HEK293 (cell line): Measurements from ENCODE around the gene DLGAP3.

Experiments
- CTCF ChIA-PET: fragments of 350-600 bp; formaldehyde crosslinking; extraction: SDS; loops from one replicate; lab custom pipeline; 2021; ENCODE audit warnings: antibody characterized with exemption; lab: Yijun Ruan, JAX
- POLR2A ChIA-PET: fragments of 300-600 bp; formaldehyde crosslinking; extraction: SDS; loops from one replicate; lab custom pipeline; 2020; ENCODE audit warnings: antibody characterized with exemption, inconsistent platforms; lab: Yijun Ruan, JAX
- H3K27ac ChIP-seq: fragments of 200-500 bp; sonication (Bioruptor generic); 2 replicates; pipeline ENCODE4 v1.5.1; 2014; ENCODE audit warnings: low read depth, low read length, control low read depth, inconsistent platforms; ENCODE audit errors: extremely low read depth
- H3K36me3 ChIP-seq, 2 experiments: fragments of 200-500 bp in 1 of 2; sonication (Bioruptor generic) in 1 of 2; 1 replicate in 1 of 2; 2 replicates in 1 of 2; pipeline ENCODE4 v1.5.1; 2014 to 2017; ENCODE audit warnings: inconsistent platforms in 2 of 2, low read length in 2 of 2; ENCODE audit not compliant: control insufficient read depth in 2 of 2, insufficient read depth in 1 of 2
- H3K4me1 ChIP-seq: fragments of 200-500 bp; sonication (Bioruptor generic); 2 replicates; pipeline ENCODE4 v1.5.1; 2014; ENCODE audit warnings: mild to moderate bottlenecking, low read length, inconsistent platforms; ENCODE audit not compliant: control insufficient read depth, insufficient read depth
- H3K4me3 ChIP-seq: 2 replicates; pipeline ENCODE4 v1.5.1; 2011; ENCODE audit warnings: low read depth, mild to moderate bottlenecking, control low read depth, low read length, moderate library complexity
- H3K9me3 ChIP-seq: fragments of 200-500 bp; sonication (Bioruptor generic); 2 replicates; pipeline ENCODE4 v1.5.1; 2014; ENCODE audit warnings: low read depth, low read length, inconsistent platforms; ENCODE audit not compliant: control insufficient read depth, insufficient read depth
- BCL11B ChIP-seq: fragments of 450-650 bp; formaldehyde crosslinking; IDR thresholded peaks from 2 replicates; pipeline ENCODE4 v1.5.1; 2016; ENCODE audit warnings: low read depth, missing biosample characterization, missing genetic modification characterization
- BCL6B ChIP-seq: fragments of 450-650 bp; formaldehyde crosslinking; IDR thresholded peaks from 2 replicates; pipeline ENCODE4 v1.5.1; 2017; ENCODE audit warnings: missing biosample characterization, missing genetic modification characterization
- EGR2 ChIP-seq: fragments of 450-650 bp; formaldehyde crosslinking; IDR thresholded peaks from 2 replicates; pipeline ENCODE4 v1.5.1; 2016; ENCODE audit warnings: low read depth, missing biosample characterization, missing genetic modification characterization
- FEZF1 ChIP-seq: fragments of 450-650 bp; formaldehyde crosslinking; IDR thresholded peaks from 2 replicates; pipeline ENCODE4 v1.5.1; 2016; ENCODE audit warnings: missing biosample characterization, missing genetic modification characterization
- KLF8 ChIP-seq: fragments of 450-650 bp; formaldehyde crosslinking; IDR thresholded peaks from 2 replicates; pipeline ENCODE4 v1.5.1; 2016; ENCODE audit warnings: missing biosample characterization, missing genetic modification characterization
- OSR2 ChIP-seq: fragments of 450-650 bp; formaldehyde crosslinking; IDR thresholded peaks from 2 replicates; pipeline ENCODE4 v1.5.1; 2016; ENCODE audit warnings: missing biosample characterization, missing genetic modification characterization
- TRIM28 ChIP-seq: IDR thresholded peaks from 2 replicates; pipeline ENCODE4 v1.6.1; 2011; ENCODE audit warnings: low read length, control low read depth, borderline replicate concordance
- ZBTB1 ChIP-seq: fragments of 450-650 bp; formaldehyde crosslinking; IDR thresholded peaks from 2 replicates; pipeline ENCODE4 v1.5.1; 2016; ENCODE audit warnings: missing biosample characterization, missing genetic modification characterization
- ZFHX2 ChIP-seq: fragments of 450-650 bp; formaldehyde crosslinking; conservative IDR thresholded peaks from 2 replicates; pipeline ENCODE4 v1.5.1; 2016; ENCODE audit warnings: missing biosample characterization, missing genetic modification characterization
- ZNF138 ChIP-seq: fragments of 450-650 bp; formaldehyde crosslinking; IDR thresholded peaks from 2 replicates; pipeline ENCODE4 v1.5.1; 2016; ENCODE audit warnings: missing biosample characterization, missing genetic modification characterization, borderline replicate concordance
- ZNF174 ChIP-seq: fragments of 450-650 bp; formaldehyde crosslinking; IDR thresholded peaks from 2 replicates; pipeline ENCODE4 v1.5.0; 2017; ENCODE audit warnings: missing biosample characterization, mild to moderate bottlenecking, missing genetic modification characterization
- ZNF311 ChIP-seq: fragments of 450-650 bp; formaldehyde crosslinking; IDR thresholded peaks from 2 replicates; pipeline ENCODE4 v1.5.1; 2017; ENCODE audit warnings: missing biosample characterization, missing genetic modification characterization, borderline replicate concordance
- ZNF366 ChIP-seq: fragments of 450-650 bp; formaldehyde crosslinking; conservative IDR thresholded peaks from 2 replicates; pipeline ENCODE4 v1.5.1; 2016; ENCODE audit warnings: missing biosample characterization, missing genetic modification characterization
- ZNF391 ChIP-seq: fragments of 450-650 bp; formaldehyde crosslinking; IDR thresholded peaks from 2 replicates; pipeline ENCODE4 v1.5.1; 2016; ENCODE audit warnings: low read depth, missing biosample characterization, missing genetic modification characterization, borderline replicate concordance
- ZNF423 ChIP-seq: fragments of 450-650 bp; formaldehyde crosslinking; IDR thresholded peaks from 2 replicates; pipeline ENCODE4 v1.5.1; 2016; ENCODE audit warnings: missing biosample characterization, missing genetic modification characterization
- ZNF48 ChIP-seq: fragments of 450-650 bp; formaldehyde crosslinking; IDR thresholded peaks from 2 replicates; pipeline ENCODE4 v1.5.1; 2016; ENCODE audit warnings: missing biosample characterization, missing genetic modification characterization
- ZNF529 ChIP-seq: fragments of 450-650 bp; formaldehyde crosslinking; IDR thresholded peaks from 2 replicates; pipeline ENCODE4 v1.5.1; 2017; ENCODE audit warnings: missing genetic modification characterization, missing biosample characterization; ENCODE audit not compliant: insufficient replicate concordance
- ZNF530 ChIP-seq: fragments of 450-650 bp; formaldehyde crosslinking; IDR thresholded peaks from 2 replicates; pipeline ENCODE4 v1.5.1; 2016; ENCODE audit warnings: low read depth, missing biosample characterization, missing genetic modification characterization
- ZNF549 ChIP-seq: fragments of 450-650 bp; IDR thresholded peaks from 2 replicates; pipeline ENCODE4 v1.5.1; 2018; ENCODE audit warnings: missing biosample characterization, missing genetic modification characterization, mild to moderate bottlenecking, inconsistent platforms, moderate library complexity
- ZNF560 ChIP-seq: fragments of 450-650 bp; formaldehyde crosslinking; IDR thresholded peaks from 2 replicates; pipeline ENCODE4 v1.5.1; 2017; ENCODE audit warnings: missing biosample characterization, missing genetic modification characterization, borderline replicate concordance
- ZNF585B ChIP-seq: fragments of 450-650 bp; formaldehyde crosslinking; IDR thresholded peaks from 2 replicates; pipeline ENCODE4 v1.5.1; 2016; ENCODE audit warnings: missing biosample characterization, missing genetic modification characterization
- ZNF670 ChIP-seq: fragments of 450-650 bp; formaldehyde crosslinking; IDR thresholded peaks from 2 replicates; pipeline ENCODE4 v1.5.1; 2016; ENCODE audit warnings: missing biosample characterization, missing genetic modification characterization, low read depth
- ZNF791 ChIP-seq: fragments of 450-650 bp; formaldehyde crosslinking; IDR thresholded peaks from 2 replicates; pipeline ENCODE4 v1.5.1; 2016; ENCODE audit warnings: missing biosample characterization, missing genetic modification characterization
- ZSCAN16 ChIP-seq: fragments of 450-650 bp; formaldehyde crosslinking; IDR thresholded peaks from 2 replicates; pipeline ENCODE4 v1.5.1; 2016; ENCODE audit warnings: missing biosample characterization, missing genetic modification characterization
- TF ChIP-seq, protein P1 (sequence below): IDR thresholded peaks from 2 replicates; pipeline ENCODE4 v1.6.1; 2011; ENCODE audit warnings: mild to moderate bottlenecking, low read depth, low read length, borderline replicate concordance
- TF ChIP-seq, protein P2 (sequence below): fragments of 450-650 bp; IDR thresholded peaks from 2 replicates; pipeline ENCODE4 v1.5.1; 2018; ENCODE audit warnings: missing biosample characterization, missing genetic modification characterization

The DLGAP3 gene

GRCh38 chr1:34923490-34923889 lies 6.0 kb downstream of the DLGAP3 start:
- ChIA-PET POLR2A (no interaction called here), CTCF (interaction anchor here (0.6 kb wide), 1 partner anchor 804 kb away, joined by 3 read pairs; no protein-coding TSS in a partner anchor)
- Histone ChIP-seq H3K27ac (no peak overlapping the region), H3K4me1 (no peaks in the 10 kb centered on the region), H3K4me3 (no peak overlapping the region), H3K9me3 (no peaks in the 10 kb centered on the region), H3K36me3 (no peaks in the 10 kb centered on the region)
- no peak for TF ChIP-seq BCL6B (tag by site-specific recombination)
- no peak for TF ChIP-seq BCL11B (tag by site-specific recombination)
- peak; percentile 84 for TF ChIP-seq EGR2
- peak; percentile 88 for TF ChIP-seq ZFHX2 (tag by site-specific recombination)
- no peak for TF ChIP-seq ZNF530 (tag by site-specific recombination)

- H3K4me3 ChIP-seq, result no peak overlapping the region
- no peaks in the 10 kb centered on the region for H3K9me3 ChIP-seq
- H3K27ac ChIP-seq, result no peak overlapping the region
- no peak for TF ChIP-seq ZNF391 (tag by site-specific recombination)
- TF ChIP-seq ZNF423 (tag by site-specific recombination), result no peak
- no peak for TF ChIP-seq KLF8 (tag by site-specific recombination)
- TF ChIP-seq TRIM28, result no peak
- peak; percentile 47 for TF ChIP-seq FEZF1 (tag by site-specific recombination)
- peak; percentile 94 for TF ChIP-seq ZFHX2 (tag by site-specific recombination)
- TF ChIP-seq EGR2, result peak; percentile 94
- no peaks in the 10 kb centered on the region for H3K4me1 ChIP-seq
- no peaks in the 10 kb centered on the region for H3K36me3 ChIP-seq
- ChIA-PET CTCF (no interaction called here), POLR2A (interaction anchor here (1.0 to 1.2 kb wide), 2 partner anchors 66 to 112 kb away, joined by 3 read pairs; partner anchors contain the start of gene TMEM35B)
Measured at GRCh38 chr1:34918977-34919561, 10.4 kb downstream of the DLGAP3 start.

DNA sequence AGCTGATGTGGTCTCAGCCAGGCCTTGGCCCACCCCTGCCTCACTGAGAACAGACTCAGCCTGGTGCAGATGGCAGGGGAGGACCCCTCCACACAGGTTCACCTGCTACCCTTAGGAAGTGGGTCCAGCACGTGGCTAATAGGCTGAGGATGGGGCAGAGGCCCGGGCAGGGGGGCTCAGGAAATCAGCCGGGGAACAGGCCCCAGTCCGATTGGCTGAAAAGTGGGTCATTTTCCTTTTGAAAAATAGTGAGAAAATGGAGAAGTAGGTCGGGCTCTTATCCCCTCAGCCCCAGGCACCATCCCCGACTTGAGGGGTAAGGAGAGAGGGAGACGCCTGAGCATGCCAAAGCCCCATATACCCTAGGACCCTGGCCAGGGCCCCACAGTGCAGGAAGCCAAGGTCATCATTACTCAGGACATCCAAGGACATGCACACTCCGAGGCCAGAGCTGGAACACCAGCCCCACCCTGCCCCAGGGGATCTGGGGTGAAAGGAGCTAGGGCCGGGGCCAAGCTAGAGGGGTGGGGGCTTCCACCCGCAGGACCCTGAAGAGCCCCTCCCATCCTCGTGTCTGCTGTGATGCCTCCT lies 11.0 kb downstream of the DLGAP3 start:
- H3K27ac ChIP-seq, result no peak overlapping the region
- CTCF ChIA-PET, result no interaction called here
- no peaks in the 10 kb centered on the region for H3K36me3 ChIP-seq
- no peak for TF ChIP-seq ZNF560 (tag by site-specific recombination)
- TF ChIP-seq, protein P1, sequence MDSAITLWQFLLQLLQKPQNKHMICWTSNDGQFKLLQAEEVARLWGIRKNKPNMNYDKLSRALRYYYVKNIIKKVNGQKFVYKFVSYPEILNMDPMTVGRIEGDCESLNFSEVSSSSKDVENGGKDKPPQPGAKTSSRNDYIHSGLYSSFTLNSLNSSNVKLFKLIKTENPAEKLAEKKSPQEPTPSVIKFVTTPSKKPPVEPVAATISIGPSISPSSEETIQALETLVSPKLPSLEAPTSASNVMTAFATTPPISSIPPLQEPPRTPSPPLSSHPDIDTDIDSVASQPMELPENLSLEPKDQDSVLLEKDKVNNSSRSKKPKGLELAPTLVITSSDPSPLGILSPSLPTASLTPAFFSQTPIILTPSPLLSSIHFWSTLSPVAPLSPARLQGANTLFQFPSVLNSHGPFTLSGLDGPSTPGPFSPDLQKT, result no peak
- no peak for TF ChIP-seq ZNF549 (tag by site-specific recombination)
- no peak for TF ChIP-seq ZNF529 (tag by site-specific recombination)
- TF ChIP-seq, protein P2, sequence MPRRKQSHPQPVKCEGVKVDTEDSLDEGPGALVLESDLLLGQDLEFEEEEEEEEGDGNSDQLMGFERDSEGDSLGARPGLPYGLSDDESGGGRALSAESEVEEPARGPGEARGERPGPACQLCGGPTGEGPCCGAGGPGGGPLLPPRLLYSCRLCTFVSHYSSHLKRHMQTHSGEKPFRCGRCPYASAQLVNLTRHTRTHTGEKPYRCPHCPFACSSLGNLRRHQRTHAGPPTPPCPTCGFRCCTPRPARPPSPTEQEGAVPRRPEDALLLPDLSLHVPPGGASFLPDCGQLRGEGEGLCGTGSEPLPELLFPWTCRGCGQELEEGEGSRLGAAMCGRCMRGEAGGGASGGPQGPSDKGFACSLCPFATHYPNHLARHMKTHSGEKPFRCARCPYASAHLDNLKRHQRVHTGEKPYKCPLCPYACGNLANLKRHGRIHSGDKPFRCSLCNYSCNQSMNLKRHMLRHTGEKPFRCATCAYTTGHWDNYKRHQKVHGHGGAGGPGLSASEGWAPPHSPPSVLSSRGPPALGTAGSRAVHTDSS (tag by site-specific recombination), result no peak
- TF ChIP-seq ZNF791 (tag by site-specific recombination), result no peak
- TF ChIP-seq ZNF366, result no peak
- TF ChIP-seq ZSCAN16 (tag by site-specific recombination), result no peak
- TF ChIP-seq OSR2 (tag by site-specific recombination), result no peak
- TF ChIP-seq ZNF670 (tag by site-specific recombination), result no peak
- no peak for TF ChIP-seq ZNF585B (tag by site-specific recombination)
- no peak for TF ChIP-seq ZNF311 (tag by site-specific recombination)
- TF ChIP-seq ZNF174 (tag by site-specific recombination), result no peak
- TF ChIP-seq ZNF138 (tag by site-specific recombination), result no peak
- TF ChIP-seq ZNF48 (tag by site-specific recombination), result no peak
- TF ChIP-seq BCL6B (tag by site-specific recombination), result no peak
- no peak for TF ChIP-seq ZBTB1 (tag by site-specific recombination)
- H3K4me1 ChIP-seq, result no peaks in the 10 kb centered on the region
- H3K9me3 ChIP-seq, result no peaks in the 10 kb centered on the region
- POLR2A ChIA-PET, result interaction anchor here (1.0 kb wide), 1 partner anchor 112 kb away, joined by 3 read pairs; no protein-coding TSS in a partner anchor
- H3K4me3 ChIP-seq, result no peak overlapping the region
